ENCODE data around the gene PLEKHA7. TPM values are rescaled to one million over a fixed set of nuclear protein-coding genes. Genes with fewer than 3 reads are reported as not detected.

The PLEKHA7 gene
- total RNA-seq, 1 experiment from 2014 or later = 18.4 TPM

GRCh38 chr11:16992846-16993245 is 21.4 kb downstream of the PLEKHA7 start:
- ATAC-seq (no peak), DNase-seq (no peak)
- Histone ChIP-seq H3K27me3 (ENCODE audit: low read length) (no peaks in the 10 kb centered on the region), H3K9me2 (replicated peaks; ENCODE audit: low read length) (no peaks in the 10 kb centered on the region), H3K9ac (ENCODE audit: low read length) (no peak overlapping the region), H3F3A (ENCODE audit: low read length, unreplicated experiment) (no peaks in the 10 kb centered on the region), H3K9me3 (ENCODE audit: low read length) (no peaks in the 10 kb centered on the region), H3K36me3 (ENCODE audit: low read depth, low read length) (no peaks in the 10 kb centered on the region), H3K4me2 (ENCODE audit: low read length) (no peak overlapping the region), H4K20me1 (ENCODE audit: low read length) (no peaks in the 10 kb centered on the region), H3K4me3 (ENCODE audit: low read length) (no peak overlapping the region), H2AFZ (ENCODE audit: low read length) (no peak overlapping the region), H3K79me2 (ENCODE audit: low read length) (no peaks in the 10 kb centered on the region), H3K4me1 (ENCODE audit: insufficient read depth, low read length) (peaks cover 4% of the 10 kb centered on the region), H3K27ac (ENCODE audit: low read length) (no peak overlapping the region)
- CTCF ChIA-PET = no interaction called here
- POLR2A ChIA-PET (ENCODE audit: unreplicated experiment) = no interaction called here
- intact Hi-C loops (cut with micrococcal nuclease) = no loop called here
- TF ChIP-seq EZH2phosphoT487 (IDR thresholded peaks at IDR 0.05; ENCODE audit: borderline replicate concordance, low read length) (no peak), CTCF (conservative IDR thresholded peaks at IDR 0.05; ENCODE audit: low read depth, low read length) (no peak)
- BruUV-seq (replicated peaks) = no TSS peak

DNA sequence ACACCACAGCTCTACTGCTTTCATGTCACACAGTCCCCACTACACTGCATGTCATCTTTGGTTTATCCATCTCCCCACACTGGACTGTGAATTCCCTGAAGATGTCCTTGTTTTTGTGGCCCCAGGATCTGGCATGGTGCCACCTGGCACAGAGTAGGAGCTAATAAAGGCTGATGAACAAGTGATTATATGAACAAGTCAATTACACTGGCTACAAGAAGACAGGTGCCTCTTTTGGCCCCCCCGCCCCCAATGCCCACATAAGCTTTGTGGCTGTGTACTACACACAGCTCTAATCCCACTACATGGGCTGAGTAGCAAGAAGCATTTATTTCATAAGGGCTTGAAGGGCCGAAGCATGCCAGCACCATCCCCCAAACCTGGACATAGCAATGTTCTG is 24.7 kb downstream of the PLEKHA7 start:
- no peak for TF ChIP-seq CTCF (conservative IDR thresholded peaks at IDR 0.05; ENCODE audit: low read depth, low read length)
- TF ChIP-seq EZH2phosphoT487 (IDR thresholded peaks at IDR 0.05; ENCODE audit: borderline replicate concordance, low read length) = no peak
- no peak for TF ChIP-seq EZH2 (IDR thresholded peaks at IDR 0.05; ENCODE audit: low read length, unreplicated experiment)
- no peaks in the 10 kb centered on the region for H3K79me2 ChIP-seq (ENCODE audit: low read length)
- H3K27me3 ChIP-seq (ENCODE audit: low read length) = no peaks in the 10 kb centered on the region
- H3K9ac ChIP-seq (ENCODE audit: low read length) = no peak overlapping the region
- H2AFZ ChIP-seq (ENCODE audit: low read length) = no peak overlapping the region
- ATAC-seq (no peak), DNase-seq (no peak)
- peaks cover 21% of the 10 kb centered on the region for H3K4me1 ChIP-seq (ENCODE audit: insufficient read depth, low read length)
- no peaks in the 10 kb centered on the region for H3F3A ChIP-seq (ENCODE audit: low read length, unreplicated experiment)
- BruUV-seq (replicated peaks) = no TSS peak
- no peak overlapping the region for H3K4me2 ChIP-seq (ENCODE audit: low read length)
- no peak overlapping the region for H3K4me3 ChIP-seq (ENCODE audit: low read length)
- intact Hi-C loops (cut with micrococcal nuclease) = no loop called here
- no peak overlapping the region for H3K27ac ChIP-seq (ENCODE audit: low read length)
- H3K9me3 ChIP-seq (ENCODE audit: low read length) = no peaks in the 10 kb centered on the region
- ChIA-PET POLR2A (ENCODE audit: unreplicated experiment) (no interaction called here), CTCF (no interaction called here)
- H4K20me1 ChIP-seq (ENCODE audit: low read length) = no peaks in the 10 kb centered on the region
- no peaks in the 10 kb centered on the region for H3K36me3 ChIP-seq (ENCODE audit: low read depth, low read length)
- no peaks in the 10 kb centered on the region for H3K9me2 ChIP-seq (replicated peaks; ENCODE audit: low read length)

GRCh38 chr11:16987205-16987568 is 27.0 kb downstream of the PLEKHA7 start:
- no peak overlapping the region for H2AFZ ChIP-seq (ENCODE audit: low read length)
- TF ChIP-seq EZH2phosphoT487 (IDR thresholded peaks at IDR 0.05; ENCODE audit: borderline replicate concordance, low read length) = no peak
- TF ChIP-seq EZH2 (IDR thresholded peaks at IDR 0.05; ENCODE audit: low read length, unreplicated experiment) = no peak
- no peak for TF ChIP-seq CTCF (conservative IDR thresholded peaks at IDR 0.05; ENCODE audit: low read depth, low read length)
- no peaks in the 10 kb centered on the region for H3K9me2 ChIP-seq (replicated peaks; ENCODE audit: low read length)
- H3K36me3 ChIP-seq (ENCODE audit: low read depth, low read length) = no peaks in the 10 kb centered on the region
- H3K79me2 ChIP-seq (ENCODE audit: low read length) = no peaks in the 10 kb centered on the region
- H3K4me3 ChIP-seq (ENCODE audit: low read length) = no peak overlapping the region
- ChIA-PET POLR2A (ENCODE audit: unreplicated experiment) (interaction anchor here (0.6 kb wide), 2 partner anchors 11 to 1407 kb away, joined by 3 to 10 read pairs; partner anchors contain the start of gene LDHA), CTCF (interaction anchor here (0.7 kb wide), 1 partner anchor 76 kb away, joined by 6 read pairs; no protein-coding TSS in a partner anchor)
- DNase-seq (no peak), ATAC-seq (peak; percentile 43)
- no TSS peak for BruUV-seq (replicated peaks)
- no peaks in the 10 kb centered on the region for H3K9me3 ChIP-seq (ENCODE audit: low read length)
- H3F3A ChIP-seq (ENCODE audit: low read length, unreplicated experiment) = no peaks in the 10 kb centered on the region
- peak overlapping the region; percentile 21; the same call in 1 of the 2 replicates for H3K27ac ChIP-seq (ENCODE audit: low read length)
- intact Hi-C loops (cut with micrococcal nuclease) = no loop called here
- no peaks in the 10 kb centered on the region for H4K20me1 ChIP-seq (ENCODE audit: low read length)
- no peaks in the 10 kb centered on the region for H3K27me3 ChIP-seq (ENCODE audit: low read length)
- peaks cover 21% of the 10 kb centered on the region for H3K4me1 ChIP-seq (ENCODE audit: insufficient read depth, low read length)
- H3K4me2 ChIP-seq (ENCODE audit: low read length) = peak overlapping the region; percentile 59
- H3K9ac ChIP-seq (ENCODE audit: low read length) = no peak overlapping the region

Data from PC-3 (cell line).